Left lung (tissue), 10 donors: Measurements from ENCODE around the gene DBN1. TPM values are rescaled to one million over a fixed set of nuclear protein-coding genes. Genes with fewer than 3 reads are reported as not detected.

Experiments
- ATAC-seq: fragments of 200-7000 bp; cut with Tn5 transposase; one replicate; pipeline ENCODE4 v1.9.1; 2020; ENCODE audit warnings: moderate library complexity
- DNase-seq, 4 donors: peaks; one replicate each; pipeline ENCODE4 v3.0.0-alpha.2; 2013 to 2020
- H3K27ac ChIP-seq, 2 donors: fragments of 200-600 bp; sonication (generic) in 1 of 2; one replicate each; pipeline versions ENCODE4 v1.5.0 to v1.8.0; 2020 to 2021
- H3K27me3 ChIP-seq, 2 donors: fragments of 200-600 bp; sonication (generic) in 1 of 2; one replicate each; pipeline versions ENCODE4 v1.5.0 to v1.8.0; 2020 to 2021
- H3K36me3 ChIP-seq, 2 donors: fragments of 200-600 bp; sonication (generic) in 1 of 2; one replicate each; pipeline versions ENCODE4 v1.5.0 to v1.8.0; 2020 to 2021
- H3K4me1 ChIP-seq, 2 donors: fragments of 200-600 bp; one replicate each; pipeline ENCODE4 v1.8.0; 2021
- H3K4me3 ChIP-seq, 2 donors: fragments of 200-600 bp; sonication (generic) in 1 of 2; one replicate each; pipeline versions ENCODE4 v1.5.0 to v1.8.0; 2020 to 2021; ENCODE audit warnings: mild to moderate bottlenecking in 1 of 2
- H3K9me3 ChIP-seq, 2 donors: fragments of 200-600 bp; sonication (generic) in 1 of 2; one replicate each; pipeline versions ENCODE4 v1.5.0 to v1.8.0; 2020 to 2021
- intact Hi-C, 2 donors: fragments of 100-400 bp; cut with DNase I; formaldehyde crosslinking; loops; one replicate each; pipeline versions ENCODE4 v1.11.2 to v1.14.2; 2022
- polyA plus RNA-seq, 6 donors: library from polyadenylated mRNA; unstranded; fragments of 120-200 nt; gene quantifications; one replicate each; pipeline ENCODE4 v1.2.1, GENCODE V29; 2013; ENCODE audit not compliant: insufficient read length in 6 of 6
- total RNA-seq, 2 donors: library from RNA; stranded (reverse); fragmentation: NEBNext Ultra II Directional; extraction: Animal tissue kit (Norgen Biotek cat#: 25700); gene quantifications; one replicate each; pipeline ENCODE4 v1.2.1, GENCODE V29; 2021
- TF ChIP-seq, protein P1 (sequence below), 2 donors: fragments of 200-600 bp; sonication (generic) in 1 of 2; IDR thresholded peaks; one replicate each; pipeline versions ENCODE4 v1.5.0 to v1.8.0; 2021; ENCODE audit warnings: antibody characterized with exemption in 2 of 2
- donor health status: DM: no; HTN: yes; CAD: no.
- donor health status: DM: no; HTN: no; CAD: no.

Gene DBN1
- total and polyA plus RNA-seq, 8 donors = 43.2 to 207 (median 148) TPM

- intact Hi-C loops = loop anchor here in 1 of 2 donors (5.0 kb wide), 1 partner anchor 111 kb away; no protein-coding TSS in a partner anchor
- Histone ChIP-seq H3K27ac (peak overlapping the region in 1 of 2 donors; percentile 18), H3K27me3 (peaks cover 0 to 10% of the 10 kb centered on the region in 2 donors), H3K9me3 (no peaks in the 10 kb centered on the region), H3K4me1 (peaks cover 5 to 53% of the 10 kb centered on the region in 2 donors), H3K4me3 (no peak overlapping the region), H3K36me3 (peaks cover 0 to 58% of the 10 kb centered on the region in 2 donors)
- no peak for DNase-seq
- TF ChIP-seq, protein P1, sequence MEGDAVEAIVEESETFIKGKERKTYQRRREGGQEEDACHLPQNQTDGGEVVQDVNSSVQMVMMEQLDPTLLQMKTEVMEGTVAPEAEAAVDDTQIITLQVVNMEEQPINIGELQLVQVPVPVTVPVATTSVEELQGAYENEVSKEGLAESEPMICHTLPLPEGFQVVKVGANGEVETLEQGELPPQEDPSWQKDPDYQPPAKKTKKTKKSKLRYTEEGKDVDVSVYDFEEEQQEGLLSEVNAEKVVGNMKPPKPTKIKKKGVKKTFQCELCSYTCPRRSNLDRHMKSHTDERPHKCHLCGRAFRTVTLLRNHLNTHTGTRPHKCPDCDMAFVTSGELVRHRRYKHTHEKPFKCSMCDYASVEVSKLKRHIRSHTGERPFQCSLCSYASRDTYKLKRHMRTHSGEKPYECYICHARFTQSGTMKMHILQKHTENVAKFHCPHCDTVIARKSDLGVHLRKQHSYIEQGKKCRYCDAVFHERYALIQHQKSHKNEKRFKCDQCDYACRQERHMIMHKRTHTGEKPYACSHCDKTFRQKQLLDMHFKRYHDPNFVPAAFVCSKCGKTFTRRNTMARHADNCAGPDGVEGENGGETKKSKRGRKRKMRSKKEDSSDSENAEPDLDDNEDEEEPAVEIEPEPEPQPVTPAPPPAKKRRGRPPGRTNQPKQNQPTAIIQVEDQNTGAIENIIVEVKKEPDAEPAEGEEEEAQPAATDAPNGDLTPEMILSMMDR (IDR thresholded peaks at IDR 0.05) = no peak
- ATAC-seq = no peak
Measured at GRCh38 chr5:177502886-177503285, 29.5 kb upstream of the DBN1 start.

DNA sequence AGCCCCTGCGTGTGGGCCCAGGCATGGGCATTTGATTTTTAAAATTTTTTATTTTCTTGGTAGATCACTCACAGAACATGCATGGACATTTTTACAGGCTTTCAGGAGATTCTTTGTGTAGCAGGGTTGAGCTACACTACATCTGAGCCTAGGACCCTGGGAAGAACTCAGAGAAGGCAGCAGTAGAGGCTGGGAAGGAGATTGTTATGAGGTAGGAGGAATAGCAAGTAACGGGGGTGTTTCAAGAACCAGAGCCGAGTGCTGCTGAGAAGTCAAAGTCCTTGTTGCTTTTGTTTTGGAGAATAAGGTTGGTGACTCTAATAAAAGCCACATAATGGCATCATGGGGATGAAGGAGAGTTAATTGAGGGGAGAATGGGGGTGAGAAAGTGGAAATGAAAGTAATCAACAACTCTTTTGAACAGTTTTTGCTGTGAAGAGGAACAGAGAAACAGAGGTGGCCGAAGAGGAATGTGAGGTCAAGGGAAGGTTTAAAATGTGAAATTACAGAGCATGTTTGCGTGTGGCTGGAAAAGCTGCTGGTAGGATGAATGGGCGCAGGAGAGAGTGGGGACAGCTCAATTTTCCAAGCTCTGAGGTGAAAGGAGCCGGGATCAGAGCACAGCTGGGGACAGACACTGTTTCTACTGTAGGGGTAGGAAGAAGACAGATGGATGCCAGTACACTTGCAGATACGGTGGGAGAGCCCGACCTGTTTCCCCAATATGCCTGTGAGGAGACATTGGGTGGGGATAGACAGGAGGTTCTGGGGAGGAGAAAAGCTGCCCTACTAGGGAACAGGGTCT, 28.6 kb upstream of the DBN1 start:
- Histone ChIP-seq H3K36me3 (peaks cover 0 to 50% of the 10 kb centered on the region in 2 donors), H3K4me3 (no peak overlapping the region), H3K27me3 (peaks cover 0 to 10% of the 10 kb centered on the region in 2 donors), H3K4me1 (peaks cover 5 to 50% of the 10 kb centered on the region in 2 donors), H3K9me3 (no peaks in the 10 kb centered on the region), H3K27ac (peak overlapping the region in 1 of 2 donors; percentile 18)
- TF ChIP-seq, protein P1 (IDR thresholded peaks at IDR 0.05) = no peak
- ATAC-seq = no peak
- DNase-seq = no peak
- intact Hi-C loops = loop anchor here in 1 of 2 donors (5.0 kb wide), 1 partner anchor 110 kb away; no protein-coding TSS in a partner anchor

GRCh38 chr5:177500685-177501522, 27.5 kb upstream of the DBN1 start:
- TF ChIP-seq, protein P1 (IDR thresholded peaks at IDR 0.05) = peak; percentile 93 to 99
- H3K4me1 ChIP-seq = peaks cover 13 to 47% of the 10 kb centered on the region in 2 donors
- DNase-seq (peak; percentile 83 to 98 (median 90)), ATAC-seq (peak; percentile 36)
- H3K4me3 ChIP-seq = no peak overlapping the region
- H3K27me3 ChIP-seq = peaks cover 0 to 10% of the 10 kb centered on the region in 2 donors
- no peaks in the 10 kb centered on the region for H3K9me3 ChIP-seq
- no peak overlapping the region for H3K27ac ChIP-seq
- H3K36me3 ChIP-seq = peaks cover 0 to 38% of the 10 kb centered on the region in 2 donors
- intact Hi-C loops = loop anchor here in 1 of 2 donors (5.0 kb wide), 1 partner anchor 109 kb away; no protein-coding TSS in a partner anchor

DNA sequence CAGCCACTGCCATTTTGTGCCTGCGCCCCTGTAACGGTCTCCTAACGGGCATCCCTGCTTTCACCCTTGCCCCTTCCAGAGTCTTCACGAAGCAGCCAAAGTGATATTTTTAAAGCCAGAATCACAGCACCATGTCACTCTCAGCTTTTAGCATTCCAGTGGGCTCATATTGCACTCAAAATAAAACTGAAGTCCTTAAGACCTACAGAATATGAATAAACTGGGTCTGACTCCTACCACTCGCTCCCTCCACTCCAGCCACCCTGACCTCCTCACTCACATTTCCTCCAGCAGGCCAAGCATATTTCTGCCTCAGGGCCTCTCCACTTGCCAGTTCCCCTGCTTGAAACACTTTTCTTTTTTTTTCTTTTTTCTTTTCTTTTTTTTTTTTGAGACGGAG, 26.4 kb upstream of the DBN1 start:
- Histone ChIP-seq H3K4me1 (peaks cover 23 to 56% of the 10 kb centered on the region in 2 donors), H3K4me3 (no peak overlapping the region), H3K27me3 (peaks cover 0 to 10% of the 10 kb centered on the region in 2 donors), H3K9me3 (no peaks in the 10 kb centered on the region), H3K27ac (no peak overlapping the region), H3K36me3 (peaks cover 0 to 28% of the 10 kb centered on the region in 2 donors)
- TF ChIP-seq, protein P1 (IDR thresholded peaks at IDR 0.05) = no peak
- DNase-seq (no peak), ATAC-seq (no peak)
- intact Hi-C loops = loop anchor here in 1 of 2 donors (5.0 kb wide), 1 partner anchor 108 kb away; no protein-coding TSS in a partner anchor
